ENCODE measurements around the gene OR5AS1. TPM values are rescaled to one million over a fixed set of nuclear protein-coding genes. Genes with fewer than 3 reads are reported as not detected.

OR5AS1 gene
- total RNA-seq, result under 1 TPM in 1 of 4 donors, not detected in 3; 0.04 TPM

GRCh38 chr11:56027354-56027753 lies at the start of gene OR5AS1:
TSS of gene OR5AS1 (plus strand) at chr11:56027654. CDS start at chr11:56030419, 2,765 bp downstream.
- no peak within 1 kb of the TSS for H3K4me3 ChIP-seq
- no peaks in the 10 kb centered on the region for H3K4me1 ChIP-seq
- H3K27me3 ChIP-seq, result no peaks in the 10 kb centered on the region
- no peak for TF ChIP-seq EP300 (IDR thresholded peaks at IDR 0.05)
- TF ChIP-seq CTCF (IDR thresholded peaks at IDR 0.05), result no peak
- TF ChIP-seq POLR2A (IDR thresholded peaks at IDR 0.05), result no peak
- TF ChIP-seq POLR2AphosphoS5 (IDR thresholded peaks at IDR 0.05), result no peak
- H3K36me3 ChIP-seq, result no peaks in the 10 kb centered on the region
- no peaks in the 10 kb centered on the region for H3K9me3 ChIP-seq
- no peak for ATAC-seq
- no peak within 1 kb of the TSS for H3K27ac ChIP-seq

GRCh38 chr11:55994525-55994924 lies 32.9 kb upstream of the OR5AS1 start, which contains the start of gene OR5F1:
TSS of gene OR5F1 (minus strand) at chr11:55994625. CDS start at chr11:55994625, 0 bp downstream.
- TF ChIP-seq POLR2A (IDR thresholded peaks at IDR 0.05) (no peak), CTCF (IDR thresholded peaks at IDR 0.05) (no peak), EP300 (IDR thresholded peaks at IDR 0.05) (no peak), POLR2AphosphoS5 (IDR thresholded peaks at IDR 0.05) (no peak)
- WGBS, 2 donors (ENCODE audit: low coverage in 1 of 2), result 41 to 76% methylated on average over 2 of the region's 2 CpGs
- Histone ChIP-seq H3K27me3 (no peaks in the 10 kb centered on the region), H3K4me1 (no peaks in the 10 kb centered on the region), H3K36me3 (no peaks in the 10 kb centered on the region), H3K27ac (no peak within 1 kb of the TSS), H3K4me3 (no peak within 1 kb of the TSS), H3K9me3 (no peaks in the 10 kb centered on the region)
- ATAC-seq, result no peak

DNA sequence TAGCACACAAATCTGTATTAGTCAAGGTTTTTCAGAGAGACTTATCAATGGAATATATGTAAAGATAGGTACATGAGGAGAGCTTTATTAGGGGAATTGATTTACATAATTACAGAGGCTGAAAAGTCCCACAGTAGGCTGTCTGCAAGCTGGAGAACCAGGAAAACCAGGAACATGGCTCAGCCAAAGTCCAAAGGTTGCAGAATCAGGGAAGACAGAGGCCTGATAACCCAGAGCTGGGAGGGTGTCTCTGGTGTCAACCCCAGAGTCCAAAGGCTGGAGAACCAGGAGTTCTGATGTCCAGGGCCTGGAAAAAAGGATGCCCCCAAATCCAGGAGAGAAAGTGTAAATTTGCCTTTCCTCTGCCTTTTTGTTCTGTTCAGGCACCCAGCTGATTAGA lies 16.7 kb upstream of the OR5AS1 start:
- no peaks in the 10 kb centered on the region for H3K36me3 ChIP-seq
- no peaks in the 10 kb centered on the region for H3K4me1 ChIP-seq
- no peaks in the 10 kb centered on the region for H3K27me3 ChIP-seq
- TF ChIP-seq POLR2A (IDR thresholded peaks at IDR 0.05) (no peak), EP300 (IDR thresholded peaks at IDR 0.05) (no peak)
- H3K27ac ChIP-seq, result no peak overlapping the region
- peaks cover 0 to 4% (median 0%) of the 10 kb centered on the region in 3 donors for H3K9me3 ChIP-seq
- no peak for ATAC-seq
- no peak overlapping the region for H3K4me3 ChIP-seq

DNA sequence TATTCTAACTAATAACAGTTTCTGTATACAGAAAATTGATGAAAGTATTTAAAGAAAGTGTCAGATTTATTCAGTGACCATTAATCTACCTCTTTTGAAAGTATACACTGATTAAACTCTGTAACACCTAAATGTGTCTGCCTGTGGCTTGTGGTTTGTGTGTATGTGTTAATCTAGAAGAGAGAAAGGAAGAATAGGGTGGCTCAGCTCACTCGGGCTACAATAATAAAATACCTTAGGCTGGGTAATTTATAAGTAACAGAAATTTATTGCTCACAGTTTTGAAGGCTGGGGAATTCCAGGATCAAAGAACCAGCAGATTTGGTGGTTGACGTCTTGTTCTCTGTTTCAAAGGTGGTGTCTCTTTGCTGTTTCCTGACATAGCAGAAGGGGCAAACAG lies 13.6 kb upstream of the OR5AS1 start:
- WGBS, 2 donors (ENCODE audit: low coverage in 1 of 2), result 65 to 68% methylated on average over 2 of the region's 2 CpGs
- no peaks in the 10 kb centered on the region for H3K36me3 ChIP-seq
- no peak overlapping the region for H3K27ac ChIP-seq
- no peaks in the 10 kb centered on the region for H3K27me3 ChIP-seq
- H3K4me1 ChIP-seq, result no peaks in the 10 kb centered on the region
- no peak for ATAC-seq
- TF ChIP-seq POLR2AphosphoS5 (IDR thresholded peaks at IDR 0.05) (no peak), POLR2A (IDR thresholded peaks at IDR 0.05) (no peak), EP300 (IDR thresholded peaks at IDR 0.05) (no peak), CTCF (IDR thresholded peaks at IDR 0.05) (no peak)
- H3K9me3 ChIP-seq, result peaks cover 0 to 4% (median 0%) of the 10 kb centered on the region in 3 donors
- H3K4me3 ChIP-seq, result no peak overlapping the region

DNA sequence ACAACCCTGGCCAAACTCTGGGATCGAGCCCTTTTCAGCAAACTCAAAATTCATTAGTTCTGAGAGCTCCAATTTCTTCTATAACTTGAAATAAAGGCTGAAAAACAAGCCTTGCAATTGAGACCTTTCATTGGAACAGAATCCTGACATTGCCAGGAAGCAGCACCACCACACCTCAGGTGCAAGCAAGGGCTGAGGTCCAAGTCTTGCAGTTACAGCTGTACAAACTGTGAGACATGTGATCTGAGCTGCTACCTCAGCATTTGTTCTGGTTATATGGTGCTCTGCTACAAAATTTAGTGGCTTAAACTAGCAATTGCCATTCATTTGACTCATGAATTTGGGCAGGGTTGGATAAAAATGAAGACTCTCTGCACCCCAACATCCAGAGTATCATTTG lies 18.1 kb downstream of the OR5AS1 start:
- 64% methylated on average over 1 of the region's 1 CpG; no CpG with 5 or more reads in 1 of the 2 donors for WGBS, 2 donors (ENCODE audit: low coverage in 1 of 2)
- no peak overlapping the region for H3K4me3 ChIP-seq
- no peaks in the 10 kb centered on the region for H3K27me3 ChIP-seq
- no peak overlapping the region for H3K27ac ChIP-seq
- no peak for TF ChIP-seq POLR2A (IDR thresholded peaks at IDR 0.05)
- TF ChIP-seq CTCF (IDR thresholded peaks at IDR 0.05), result no peak
- TF ChIP-seq POLR2AphosphoS5 (IDR thresholded peaks at IDR 0.05), result no peak
- TF ChIP-seq EP300 (IDR thresholded peaks at IDR 0.05), result no peak
- peaks cover 0 to 10% (median 0%) of the 10 kb centered on the region in 3 donors for H3K9me3 ChIP-seq
- H3K36me3 ChIP-seq, result no peaks in the 10 kb centered on the region
- no peaks in the 10 kb centered on the region for H3K4me1 ChIP-seq
- no peak for ATAC-seq

Data from gastroesophageal sphincter (tissue), 4 donors.